ENCODE measurements around the gene INPP5A.

INPP5A gene

DNA sequence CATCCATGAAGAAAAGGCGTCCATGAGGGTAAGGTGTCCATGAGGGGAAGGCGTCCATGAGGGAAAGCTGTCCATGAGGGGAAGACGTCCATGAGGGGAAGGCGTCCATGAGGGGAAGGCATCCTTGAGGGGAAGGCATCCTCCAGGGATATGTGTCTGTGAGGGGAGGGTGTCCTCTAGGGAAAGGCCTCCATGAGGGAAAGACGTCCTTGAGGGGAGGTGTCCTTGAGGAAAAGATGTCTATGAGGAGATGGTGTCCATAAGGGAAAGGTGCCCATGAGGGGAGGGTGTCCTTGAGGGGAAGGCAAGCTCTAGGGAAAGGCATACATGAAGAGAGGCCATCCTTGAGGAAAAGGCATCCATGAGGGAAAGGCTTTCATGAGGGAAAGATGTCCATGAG is 92.6 kb downstream of the INPP5A start:
- Histone ChIP-seq H3K4me1 (ENCODE audit: control insufficient read depth, low read length) (0 out of 2 replicates have a peak, but pooled peaks cover 6% of the 10 kb centered on the region), H3K27me3 (ENCODE audit: control insufficient read depth, low read length) (no peaks in the 10 kb centered on the region), H3F3A (ENCODE audit: control insufficient read depth, insufficient read depth) (no peaks in the 10 kb centered on the region), H3K4me3 (ENCODE audit: low read length) (no peak overlapping the region), H3K36me3 (ENCODE audit: control insufficient read depth, low read length) (no peaks in the 10 kb centered on the region), H3K79me2 (ENCODE audit: control insufficient read depth, low read length) (no peaks in the 10 kb centered on the region), H3K4me2 (ENCODE audit: low read length) (no peak overlapping the region), H3K9me3 (ENCODE audit: control insufficient read depth, insufficient read depth, low read length) (no peaks in the 10 kb centered on the region), H3K9me2 (replicated peaks; ENCODE audit: control insufficient read depth, low read length) (no peaks in the 10 kb centered on the region), H4K20me1 (ENCODE audit: control insufficient read depth, insufficient read depth, low read depth, low read length) (no peaks in the 10 kb centered on the region), H3K27ac (ENCODE audit: low read depth, low read length) (no peak overlapping the region)
- no peak for TF ChIP-seq EZH2phosphoT487 (IDR thresholded peaks at IDR 0.05; ENCODE audit: borderline replicate concordance, low read length)
- TF ChIP-seq, protein P1, sequence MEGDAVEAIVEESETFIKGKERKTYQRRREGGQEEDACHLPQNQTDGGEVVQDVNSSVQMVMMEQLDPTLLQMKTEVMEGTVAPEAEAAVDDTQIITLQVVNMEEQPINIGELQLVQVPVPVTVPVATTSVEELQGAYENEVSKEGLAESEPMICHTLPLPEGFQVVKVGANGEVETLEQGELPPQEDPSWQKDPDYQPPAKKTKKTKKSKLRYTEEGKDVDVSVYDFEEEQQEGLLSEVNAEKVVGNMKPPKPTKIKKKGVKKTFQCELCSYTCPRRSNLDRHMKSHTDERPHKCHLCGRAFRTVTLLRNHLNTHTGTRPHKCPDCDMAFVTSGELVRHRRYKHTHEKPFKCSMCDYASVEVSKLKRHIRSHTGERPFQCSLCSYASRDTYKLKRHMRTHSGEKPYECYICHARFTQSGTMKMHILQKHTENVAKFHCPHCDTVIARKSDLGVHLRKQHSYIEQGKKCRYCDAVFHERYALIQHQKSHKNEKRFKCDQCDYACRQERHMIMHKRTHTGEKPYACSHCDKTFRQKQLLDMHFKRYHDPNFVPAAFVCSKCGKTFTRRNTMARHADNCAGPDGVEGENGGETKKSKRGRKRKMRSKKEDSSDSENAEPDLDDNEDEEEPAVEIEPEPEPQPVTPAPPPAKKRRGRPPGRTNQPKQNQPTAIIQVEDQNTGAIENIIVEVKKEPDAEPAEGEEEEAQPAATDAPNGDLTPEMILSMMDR (IDR thresholded peaks at IDR 0.05; ENCODE audit: low read depth, low read length, poor library complexity, severe bottlenecking): no peak

DNA sequence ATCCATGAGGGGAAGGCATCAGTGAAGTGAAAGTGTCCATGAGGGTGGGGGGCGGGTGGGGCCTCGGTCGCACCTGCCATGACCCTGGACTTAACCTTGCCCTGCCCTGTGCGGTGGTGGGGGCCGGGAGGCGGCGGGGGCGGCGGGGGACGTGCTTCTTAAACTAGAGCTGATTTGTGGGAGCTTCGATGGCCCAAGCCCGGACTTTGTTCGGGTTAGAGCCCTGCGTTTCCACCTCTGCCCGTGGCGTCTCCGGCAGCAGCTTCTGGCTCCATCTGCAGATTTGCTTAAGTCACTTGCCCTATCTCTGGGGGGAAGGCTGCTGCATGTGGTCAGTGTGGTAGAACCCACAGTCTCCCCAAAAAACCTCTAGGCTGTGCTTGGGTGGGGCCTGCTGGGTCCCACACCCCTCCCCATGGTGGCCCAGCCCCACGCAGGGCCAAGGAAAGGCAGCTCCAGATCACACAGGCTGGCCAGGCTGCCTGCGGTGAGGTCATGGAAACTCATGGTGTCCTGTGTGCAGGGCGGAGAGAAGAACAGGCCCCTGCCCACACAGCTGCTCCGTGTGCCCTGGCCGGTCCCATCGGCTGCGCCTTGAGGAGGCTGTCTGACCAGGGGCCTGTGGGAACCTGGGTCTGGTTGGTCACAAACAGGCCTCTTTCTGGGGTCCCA is 93.2 kb downstream of the INPP5A start:
- no peaks in the 10 kb centered on the region for H3K9me3 ChIP-seq (ENCODE audit: control insufficient read depth, insufficient read depth, low read length)
- H3F3A ChIP-seq (ENCODE audit: control insufficient read depth, insufficient read depth): no peaks in the 10 kb centered on the region
- no peaks in the 10 kb centered on the region for H4K20me1 ChIP-seq (ENCODE audit: control insufficient read depth, insufficient read depth, low read depth, low read length)
- no peaks in the 10 kb centered on the region for H3K27me3 ChIP-seq (ENCODE audit: control insufficient read depth, low read length)
- H3K36me3 ChIP-seq (ENCODE audit: control insufficient read depth, low read length): no peaks in the 10 kb centered on the region
- no peaks in the 10 kb centered on the region for H3K79me2 ChIP-seq (ENCODE audit: control insufficient read depth, low read length)
- H3K4me1 ChIP-seq (ENCODE audit: control insufficient read depth, low read length): 0 out of 2 replicates have a peak, but pooled peaks cover 6% of the 10 kb centered on the region
- no peak overlapping the region for H3K27ac ChIP-seq (ENCODE audit: low read depth, low read length)
- no peak for TF ChIP-seq EZH2phosphoT487 (IDR thresholded peaks at IDR 0.05; ENCODE audit: borderline replicate concordance, low read length)
- TF ChIP-seq, protein P1 (IDR thresholded peaks at IDR 0.05; ENCODE audit: low read depth, low read length, poor library complexity, severe bottlenecking): no peak
- no peak overlapping the region for H3K4me2 ChIP-seq (ENCODE audit: low read length)
- H3K9me2 ChIP-seq (replicated peaks; ENCODE audit: control insufficient read depth, low read length): no peaks in the 10 kb centered on the region
- H3K4me3 ChIP-seq (ENCODE audit: low read length): no peak overlapping the region

DNA sequence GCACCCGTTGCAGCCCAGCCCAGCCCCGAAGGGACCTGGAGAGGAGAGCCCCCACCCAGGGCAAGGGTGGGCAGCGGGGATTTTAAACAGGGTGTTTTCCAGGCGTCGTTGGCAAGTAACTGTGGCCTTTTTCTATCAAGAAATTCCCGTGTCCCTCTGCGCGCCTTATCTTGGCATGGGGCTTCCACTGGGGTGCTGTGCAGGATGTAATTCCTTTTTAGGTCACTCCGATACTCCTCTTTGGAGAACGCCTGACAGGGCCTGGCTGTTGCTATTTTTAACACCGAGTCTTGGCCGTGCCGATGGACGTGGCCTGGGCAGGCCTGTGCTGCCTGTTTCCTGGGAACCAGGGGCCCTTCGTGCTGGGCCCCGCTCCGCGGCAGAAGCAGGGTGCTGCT is 93.8 kb downstream of the INPP5A start:
- Histone ChIP-seq H3K79me2 (ENCODE audit: control insufficient read depth, low read length) (no peaks in the 10 kb centered on the region), H4K20me1 (ENCODE audit: control insufficient read depth, insufficient read depth, low read depth, low read length) (no peaks in the 10 kb centered on the region), H3K4me2 (ENCODE audit: low read length) (no peak overlapping the region), H3K9me2 (replicated peaks; ENCODE audit: control insufficient read depth, low read length) (no peaks in the 10 kb centered on the region), H3K36me3 (ENCODE audit: control insufficient read depth, low read length) (no peaks in the 10 kb centered on the region), H3K4me1 (ENCODE audit: control insufficient read depth, low read length) (0 out of 2 replicates have a peak, but pooled peaks cover 6% of the 10 kb centered on the region), H3K27ac (ENCODE audit: low read depth, low read length) (no peak overlapping the region), H3K4me3 (ENCODE audit: low read length) (no peak overlapping the region), H3K9me3 (ENCODE audit: control insufficient read depth, insufficient read depth, low read length) (no peaks in the 10 kb centered on the region), H3F3A (ENCODE audit: control insufficient read depth, insufficient read depth) (no peaks in the 10 kb centered on the region), H3K27me3 (ENCODE audit: control insufficient read depth, low read length) (no peaks in the 10 kb centered on the region)
- TF ChIP-seq, protein P1 (IDR thresholded peaks at IDR 0.05; ENCODE audit: low read depth, low read length, poor library complexity, severe bottlenecking): no peak
- TF ChIP-seq EZH2phosphoT487 (IDR thresholded peaks at IDR 0.05; ENCODE audit: borderline replicate concordance, low read length): no peak

Measured in DOHH2 (cell line).